DLD1 (cell line): Measurements from ENCODE around the gene TTC31.

Experiments
- in situ Hi-C: cut with HindIII; loops from 2 replicates; pipeline ENCODE4 v1.10.0; 2017; ENCODE audit warnings: low sequenced_read_pairs

The TTC31 gene

GRCh38 chr2:74524955-74525716 lies 42.3 kb downstream of the TTC31 start:
- in situ Hi-C loops: no loop called here

GRCh38 chr2:74525717-74526648 lies 43.1 kb downstream of the TTC31 start, which contains the start of gene DQX1:
DQX1 (minus strand) TSS chr2:74526231; CDS start chr2:74525729, 502 bp downstream.
- in situ Hi-C loops: no loop called here

DNA sequence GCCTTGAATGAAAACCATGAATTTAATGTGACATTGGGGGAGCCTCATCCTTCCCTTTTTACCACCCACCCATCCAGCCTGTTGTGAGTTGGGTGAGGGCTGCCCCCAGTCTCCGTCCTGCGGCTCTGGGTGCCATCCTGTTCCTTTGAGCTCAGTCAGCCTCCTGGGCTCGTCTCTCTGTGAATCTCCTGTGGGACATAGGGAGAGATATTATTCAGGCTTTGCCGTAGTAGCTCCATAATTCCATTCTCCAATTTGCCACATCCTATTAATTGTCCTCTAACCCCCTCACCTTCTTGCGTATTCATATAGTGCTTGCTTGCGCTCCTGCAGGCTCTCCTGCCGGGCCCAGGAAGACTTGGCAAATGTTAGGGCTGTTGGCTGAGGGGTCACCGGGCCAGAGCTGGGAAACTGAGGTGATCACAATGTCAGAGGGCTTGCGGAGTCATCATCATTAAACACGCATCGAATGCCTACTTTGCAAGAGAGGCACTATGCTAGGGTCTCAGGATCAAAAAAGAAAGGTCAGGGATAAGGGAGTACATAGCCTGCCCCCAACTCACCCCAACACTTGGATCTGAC lies 43.9 kb downstream of the TTC31 start:
- in situ Hi-C loops: no loop called here

DNA sequence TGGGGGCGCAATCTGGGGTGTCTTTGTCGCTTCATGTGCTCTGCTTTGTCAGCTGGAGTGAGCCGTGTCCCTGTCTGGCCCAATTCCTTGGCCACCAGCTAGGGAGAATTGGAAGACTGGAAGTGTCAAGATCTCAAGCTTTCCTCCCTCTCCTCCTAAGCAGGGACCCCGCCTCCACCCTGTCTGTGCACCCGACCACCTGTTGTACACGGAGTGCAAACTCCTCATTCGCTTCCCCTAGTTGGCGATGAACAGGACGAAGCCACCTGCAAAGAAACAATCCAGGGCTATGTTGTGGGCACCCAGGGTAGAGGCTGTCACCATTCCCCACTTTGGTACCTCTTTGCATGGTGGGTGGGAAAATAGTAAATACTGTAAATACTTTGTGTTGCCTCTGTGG lies 44.9 kb downstream of the TTC31 start:
- in situ Hi-C loops: no loop called here

DNA sequence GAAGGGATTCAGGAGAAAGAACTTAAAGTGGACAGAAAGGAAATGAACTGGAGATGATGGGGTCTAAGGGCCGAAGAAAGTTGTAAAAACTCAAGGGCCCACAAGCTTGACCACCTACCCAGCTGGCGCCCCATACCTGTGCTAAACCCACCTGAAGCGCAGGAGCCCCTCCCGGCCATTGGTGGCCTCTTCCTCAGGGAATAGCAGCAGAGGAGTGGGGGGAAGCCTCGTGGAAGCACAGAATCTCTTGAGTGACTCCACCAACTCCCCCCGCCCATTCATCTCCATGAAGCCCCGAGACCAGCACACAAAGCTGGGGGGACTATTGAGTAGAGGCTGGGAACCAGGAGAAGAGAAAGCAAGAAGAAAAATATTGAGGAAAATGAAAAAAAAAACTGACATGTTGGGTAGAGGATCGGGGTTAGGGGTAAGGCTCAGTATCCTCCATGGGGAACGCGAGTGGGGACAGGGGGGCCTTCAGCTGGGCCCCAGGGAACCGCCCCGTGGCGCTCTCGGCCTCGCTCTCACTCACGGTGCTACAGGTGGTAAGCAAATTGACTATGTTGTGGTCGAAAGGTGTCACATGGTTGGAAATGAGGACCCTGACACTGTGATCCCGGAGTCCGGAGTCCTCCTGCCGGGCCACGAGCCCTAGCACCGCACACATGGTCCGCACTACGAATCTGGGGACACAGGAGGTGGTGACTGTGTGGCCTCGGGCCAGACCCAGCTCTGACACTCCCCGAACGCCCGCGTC lies 45.9 kb downstream of the TTC31 start:
- in situ Hi-C loops: no loop called here

DNA sequence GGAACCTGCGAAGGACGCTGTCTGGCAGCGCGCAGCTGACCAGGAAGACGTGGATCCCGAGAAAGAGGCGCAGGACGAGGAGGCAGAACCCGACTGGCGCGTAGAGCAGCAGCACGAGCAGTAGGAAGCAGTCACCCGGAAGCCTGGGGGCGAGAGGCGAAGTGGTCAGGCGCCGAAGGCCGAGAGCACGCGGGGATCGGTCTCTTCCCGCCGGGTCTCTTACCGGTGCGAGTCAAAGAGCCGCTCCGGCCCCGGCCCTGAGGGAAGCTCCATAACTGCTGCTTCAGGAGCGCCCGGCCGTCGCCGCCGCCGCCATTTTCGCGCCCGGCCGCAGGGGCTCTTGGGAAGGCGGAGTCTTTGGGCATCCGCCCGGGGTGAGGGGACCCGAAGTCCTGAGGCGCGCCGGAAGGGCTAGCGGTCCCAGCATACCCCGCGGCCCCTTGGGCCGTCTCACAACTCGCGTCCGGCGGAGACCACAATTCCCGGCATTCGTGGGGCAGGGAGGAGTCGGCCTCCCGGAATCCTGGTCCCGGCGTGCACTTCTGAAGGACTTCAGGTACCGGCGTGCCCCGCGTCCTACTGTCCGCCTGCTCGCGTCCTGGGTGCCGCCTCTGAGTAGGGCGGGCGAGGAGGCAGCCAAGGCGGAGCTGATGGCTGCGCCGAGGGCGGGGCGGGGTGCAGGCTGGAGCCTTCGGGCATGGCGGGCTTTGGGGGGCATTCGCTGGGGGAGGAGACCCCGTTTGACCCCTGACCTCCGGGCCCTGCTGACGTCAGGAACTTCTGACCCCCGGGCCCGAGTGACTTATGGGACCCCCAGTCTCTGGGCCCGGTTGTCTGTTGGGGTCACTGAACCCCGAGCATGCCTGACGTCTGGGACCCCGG lies 46.7 kb downstream of the TTC31 start, which contains the start of the genes AUP1 and HTRA2:
Gene AUP1 (minus strand): TSS at position 350 of the 882 bp plus-strand sequence. CDS start 77 bp downstream, at position 273.
Gene HTRA2 (plus strand): TSS at position 577 of the 882 bp plus-strand sequence. CDS start 74 bp downstream, at position 651.
- in situ Hi-C loops: no loop called here

DNA sequence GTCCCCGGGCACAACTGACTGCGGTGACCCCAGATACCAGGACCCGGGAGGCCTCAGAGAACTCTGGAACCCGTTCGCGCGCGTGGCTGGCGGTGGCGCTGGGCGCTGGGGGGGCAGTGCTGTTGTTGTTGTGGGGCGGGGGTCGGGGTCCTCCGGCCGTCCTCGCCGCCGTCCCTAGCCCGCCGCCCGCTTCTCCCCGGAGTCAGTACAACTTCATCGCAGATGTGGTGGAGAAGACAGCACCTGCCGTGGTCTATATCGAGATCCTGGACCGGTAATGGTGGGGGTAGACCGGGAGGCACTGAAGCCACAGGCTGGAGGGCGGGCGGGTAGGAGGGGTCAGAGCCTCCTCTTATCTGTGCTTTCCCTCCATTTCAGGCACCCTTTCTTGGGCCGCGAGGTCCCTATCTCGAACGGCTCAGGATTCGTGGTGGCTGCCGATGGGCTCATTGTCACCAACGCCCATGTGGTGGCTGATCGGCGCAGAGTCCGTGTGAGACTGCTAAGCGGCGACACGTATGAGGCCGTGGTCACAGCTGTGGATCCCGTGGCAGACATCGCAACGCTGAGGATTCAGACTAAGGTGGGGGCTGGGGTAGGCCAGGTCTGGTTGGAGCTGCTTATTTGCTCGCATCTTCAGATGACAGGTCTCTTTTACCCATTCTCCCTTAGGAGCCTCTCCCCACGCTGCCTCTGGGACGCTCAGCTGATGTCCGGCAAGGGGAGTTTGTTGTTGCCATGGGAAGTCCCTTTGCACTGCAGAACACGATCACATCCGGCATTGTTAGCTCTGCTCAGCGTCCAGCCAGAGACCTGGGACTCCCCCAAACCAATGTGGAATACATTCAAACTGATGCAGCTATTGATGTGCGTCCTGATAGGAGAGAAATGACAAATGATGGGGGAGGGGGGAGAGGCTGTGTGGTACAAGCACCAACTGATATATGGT lies 47.6 kb downstream of the TTC31 start:
- in situ Hi-C loops: no loop called here

DNA sequence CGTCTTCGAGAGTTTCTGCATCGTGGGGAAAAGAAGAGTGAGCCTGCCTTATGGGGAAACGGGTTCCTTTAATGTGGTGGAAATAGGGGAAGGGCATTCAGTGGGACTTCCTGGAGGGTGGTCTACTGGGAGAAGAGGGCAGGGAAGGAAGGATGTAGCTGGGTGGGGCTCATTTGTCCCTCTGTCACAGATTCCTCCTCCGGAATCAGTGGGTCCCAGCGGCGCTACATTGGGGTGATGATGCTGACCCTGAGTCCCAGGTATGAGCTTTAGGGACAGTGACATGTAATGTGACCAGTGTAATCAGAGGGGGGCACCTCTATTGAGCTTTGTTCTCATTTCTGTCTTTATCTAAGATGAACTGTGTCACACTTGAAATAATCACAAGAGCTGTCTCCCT lies 48.8 kb downstream of the TTC31 start:
- in situ Hi-C loops: no loop called here

DNA sequence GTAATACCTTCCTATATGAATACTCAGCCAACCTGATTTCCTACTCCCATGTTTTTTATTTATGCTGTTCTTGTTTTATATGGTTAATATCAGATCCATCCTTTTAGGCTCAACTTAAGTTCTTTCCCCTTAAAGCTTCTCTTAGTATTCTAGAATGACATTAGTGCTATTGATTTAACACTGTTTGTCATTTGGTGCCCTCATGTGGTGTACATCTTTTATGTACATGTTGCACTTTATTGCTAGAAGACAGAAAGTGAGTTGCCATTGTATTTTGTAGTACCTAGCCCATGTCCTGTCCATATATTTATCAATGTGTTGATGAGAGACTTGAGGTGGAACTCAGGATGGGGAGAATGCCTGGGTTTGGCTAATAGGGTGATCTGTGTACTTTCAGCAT lies 49.3 kb downstream of the TTC31 start:
- in situ Hi-C loops: no loop called here

DNA sequence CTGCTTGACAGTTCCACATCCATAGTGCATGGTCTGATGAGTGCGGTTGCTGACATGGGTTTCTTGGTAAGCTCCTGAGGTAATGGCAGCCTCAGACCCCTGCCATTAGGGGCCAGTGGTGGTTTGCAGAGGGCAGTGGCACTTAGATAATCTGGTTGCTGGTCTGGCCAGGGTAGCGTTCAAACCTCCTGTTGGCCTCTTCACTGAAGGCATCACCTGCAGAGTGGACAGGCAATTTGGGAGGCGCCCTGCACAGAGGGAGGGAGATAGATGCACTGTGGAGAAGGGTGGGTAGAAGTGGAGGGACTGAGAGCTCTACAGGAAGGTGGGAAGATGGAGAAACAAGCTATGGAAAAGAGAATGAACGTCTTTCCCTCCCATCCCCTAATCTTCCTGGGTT lies 50.6 kb downstream of the TTC31 start:
- in situ Hi-C loops: no loop called here

- in situ Hi-C loops: no loop called here
These were observed 51.5 kb downstream of the TTC31 start for GRCh38 chr2:74534411-74534810.

GRCh38 chr2:74535440-74535965 lies 52.6 kb downstream of the TTC31 start:
- in situ Hi-C loops: no loop called here

GRCh38 chr2:74536166-74536950 lies 53.5 kb downstream of the TTC31 start:
- in situ Hi-C loops: no loop called here

- in situ Hi-C loops: no loop called here
These were observed 54.3 kb downstream of the TTC31 start for GRCh38 chr2:74537140-74537539.

DNA sequence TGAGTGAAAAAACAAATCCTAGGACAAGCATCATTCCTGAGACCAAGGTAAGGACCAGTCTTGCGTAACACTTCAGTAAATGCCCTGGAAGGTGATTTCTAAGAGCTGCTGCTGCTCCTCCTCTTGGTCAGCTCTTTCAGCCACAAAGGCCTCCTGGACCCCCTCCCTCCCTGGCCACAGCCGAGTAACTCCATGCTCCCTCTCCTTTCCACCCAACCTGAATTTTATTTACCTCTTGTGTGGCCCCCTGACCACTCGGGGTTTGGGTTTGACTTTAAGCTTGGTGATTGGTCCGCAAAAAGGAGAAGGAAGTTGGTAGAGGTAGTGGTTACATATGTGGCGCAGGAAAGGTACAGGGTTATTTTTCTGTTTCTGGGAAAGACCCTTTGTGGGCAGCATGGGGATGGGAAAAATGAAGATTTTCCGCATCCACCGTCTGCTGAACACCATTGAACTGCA lies 56.0 kb downstream of the TTC31 start:
- in situ Hi-C loops: no loop called here

DNA sequence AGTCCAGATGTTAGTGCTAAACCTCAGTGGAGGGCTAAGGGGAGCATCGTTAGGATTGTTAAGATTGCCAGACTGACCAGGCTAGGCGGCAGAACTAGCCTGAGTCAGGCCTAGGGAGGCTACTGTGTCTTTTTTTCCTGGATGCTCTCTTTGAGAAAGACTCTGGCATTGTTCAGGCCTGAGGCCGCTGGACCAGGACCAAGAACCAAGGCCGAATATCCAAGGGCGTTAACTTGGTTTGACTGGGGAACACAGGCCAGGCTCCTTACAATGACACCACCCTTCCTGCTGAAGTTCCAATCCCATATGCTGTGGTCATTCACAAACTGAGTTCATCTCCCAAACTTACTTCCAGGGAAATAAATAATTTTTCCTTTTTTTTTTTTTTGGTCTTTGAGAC lies 57.4 kb downstream of the TTC31 start:
- in situ Hi-C loops: no loop called here

- in situ Hi-C loops: no loop called here
These were observed 60.1 kb downstream of the TTC31 start for GRCh38 chr2:74542978-74543377.
